ENCODE data around the gene CNOT6L.
"Not testable (repeated sequence)": the region's sequence is repeated elsewhere in the genome, so short reads cannot be mapped to it uniquely, and the experiment has no call there.

CNOT6L gene

DNA sequence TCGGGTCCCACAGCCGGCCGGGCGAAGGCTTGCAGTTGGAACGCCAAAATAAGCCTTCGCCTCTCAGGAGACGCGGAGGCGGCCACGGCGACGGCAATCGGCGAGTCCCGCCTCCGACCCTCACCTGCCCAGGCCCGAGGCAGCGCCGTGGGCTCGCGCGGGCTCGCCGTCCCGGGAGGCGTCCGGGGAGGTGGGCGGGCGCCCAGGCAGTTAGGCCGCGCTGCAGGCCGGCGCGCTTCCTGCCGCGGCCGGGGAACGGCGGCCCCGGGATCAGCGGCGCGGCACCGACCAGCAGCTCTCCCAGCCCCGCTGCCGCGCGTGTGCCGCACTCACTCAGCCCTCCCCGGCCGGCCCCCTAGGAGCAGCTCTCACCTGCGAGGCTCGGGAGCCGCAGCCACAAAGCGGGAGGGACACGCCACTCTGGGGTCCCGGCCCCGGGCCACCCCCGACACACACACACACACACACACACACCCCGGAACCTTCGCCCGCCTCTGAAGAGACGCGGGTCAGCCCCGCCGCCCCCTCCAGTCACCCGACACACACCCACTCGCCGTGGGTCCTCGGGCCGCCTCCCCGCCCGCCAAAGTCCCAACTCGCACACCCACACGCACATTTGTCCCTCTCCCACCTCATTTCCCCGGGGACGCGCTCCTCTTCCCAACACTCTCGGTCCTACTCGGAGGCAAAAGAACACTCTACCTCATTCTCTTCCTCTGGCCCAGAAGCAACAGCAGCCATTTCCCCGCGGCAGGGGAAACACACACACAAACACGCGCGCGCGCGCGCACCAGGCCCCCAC, at the start of gene CNOT6L:
TSS of gene CNOT6L (minus strand) at position 767 of the 802 bp plus-strand sequence. CDS start at position 707, 60 bp downstream.
- 0 out of 2 replicates have a peak, but pooled peaks cover 3% of the 10 kb centered on the region for H3K4me1 ChIP-seq (ENCODE audit: control insufficient read depth, insufficient read depth, low read length)
- peak within 1 kb of the TSS; percentile 100 for H3K4me3 ChIP-seq (ENCODE audit: low read depth, low read length)
- H3K9ac ChIP-seq (ENCODE audit: low read length) = peak within 1 kb of the TSS; percentile 82
- no peaks in the 10 kb centered on the region for H3K27me3 ChIP-seq (ENCODE audit: control insufficient read depth, insufficient read depth, low read length)
- no peaks in the 10 kb centered on the region for H3K9me3 ChIP-seq (ENCODE audit: control insufficient read depth, insufficient read depth, low read depth, low read length)
- no peaks in the 10 kb centered on the region for H3K36me3 ChIP-seq (ENCODE audit: control insufficient read depth, insufficient read depth, low read length)
- peak within 1 kb of the TSS; percentile 59; the same call in 1 of the 2 replicates for H3K27ac ChIP-seq (ENCODE audit: low read depth, low read length)

DNA sequence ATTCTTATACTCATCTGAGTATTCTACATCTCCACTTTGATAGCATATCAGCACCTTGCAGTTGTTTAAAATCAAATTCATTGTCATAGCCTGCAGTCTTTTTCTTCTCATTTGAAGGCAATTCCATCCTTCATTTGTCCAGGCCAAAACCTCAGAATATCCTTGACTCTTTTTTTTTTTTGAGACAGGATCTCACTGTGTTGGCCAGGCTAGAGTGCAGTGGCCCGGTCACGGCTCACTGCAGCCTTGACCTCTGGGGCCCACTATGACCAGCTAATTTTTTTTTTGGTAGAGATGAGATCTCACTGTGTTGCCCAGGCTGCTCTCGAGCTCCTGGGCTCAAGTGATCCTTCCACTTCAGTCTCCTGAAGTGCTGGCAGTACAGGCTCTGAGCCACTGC, 46.1 kb upstream of the CNOT6L start:
- H3K27ac ChIP-seq (ENCODE audit: low read depth, low read length) = no peak overlapping the region
- no peaks in the 10 kb centered on the region for H3K9me3 ChIP-seq (ENCODE audit: control insufficient read depth, insufficient read depth, low read depth, low read length)
- peaks cover 7% of the 10 kb centered on the region; the same call in 1 of the 2 replicates for H3K4me1 ChIP-seq (ENCODE audit: control insufficient read depth, insufficient read depth, low read length)
- H3K9ac ChIP-seq (ENCODE audit: low read length) = no peak overlapping the region
- no peak overlapping the region for H3K4me3 ChIP-seq (ENCODE audit: low read depth, low read length)
- H3K36me3 ChIP-seq (ENCODE audit: control insufficient read depth, insufficient read depth, low read length) = peaks cover 3% of the 10 kb centered on the region; the same call in 1 of the 2 replicates
- no peaks in the 10 kb centered on the region for H3K27me3 ChIP-seq (ENCODE audit: control insufficient read depth, insufficient read depth, low read length)

DNA sequence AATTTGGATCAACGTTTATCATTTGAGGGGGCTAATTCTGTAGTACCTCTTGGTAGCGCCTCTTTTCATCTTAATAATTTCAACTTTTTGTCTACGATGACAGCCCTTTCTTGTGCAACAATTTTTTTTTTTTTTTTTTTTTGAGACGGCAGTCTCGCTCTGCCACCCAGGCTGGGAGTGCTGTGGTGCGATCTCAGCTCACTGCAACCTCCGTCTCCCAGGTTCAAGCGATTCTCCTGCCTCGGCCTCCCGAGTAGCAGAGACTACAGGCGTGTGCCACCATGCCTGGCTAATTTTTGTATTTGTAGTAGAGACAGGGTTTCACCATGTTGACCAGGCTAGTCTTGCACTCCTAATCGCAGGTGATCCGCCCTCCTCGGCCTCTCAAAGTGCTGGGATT, 44.2 kb upstream of the CNOT6L start:
- peak overlapping the region; percentile 92 for H3K4me3 ChIP-seq (ENCODE audit: low read depth, low read length)
- peak overlapping the region; percentile 84; the same call in 1 of the 2 replicates for H3K27ac ChIP-seq (ENCODE audit: low read depth, low read length)
- H3K9ac ChIP-seq (ENCODE audit: low read length) = peak overlapping the region; percentile 94
- not testable (repeated sequence) for H3K36me3 ChIP-seq (ENCODE audit: control insufficient read depth, insufficient read depth, low read length); H3K4me1 ChIP-seq (ENCODE audit: control insufficient read depth, insufficient read depth, low read length); H3K27me3 ChIP-seq (ENCODE audit: control insufficient read depth, insufficient read depth, low read length); H3K9me3 ChIP-seq (ENCODE audit: control insufficient read depth, insufficient read depth, low read depth, low read length)

DNA sequence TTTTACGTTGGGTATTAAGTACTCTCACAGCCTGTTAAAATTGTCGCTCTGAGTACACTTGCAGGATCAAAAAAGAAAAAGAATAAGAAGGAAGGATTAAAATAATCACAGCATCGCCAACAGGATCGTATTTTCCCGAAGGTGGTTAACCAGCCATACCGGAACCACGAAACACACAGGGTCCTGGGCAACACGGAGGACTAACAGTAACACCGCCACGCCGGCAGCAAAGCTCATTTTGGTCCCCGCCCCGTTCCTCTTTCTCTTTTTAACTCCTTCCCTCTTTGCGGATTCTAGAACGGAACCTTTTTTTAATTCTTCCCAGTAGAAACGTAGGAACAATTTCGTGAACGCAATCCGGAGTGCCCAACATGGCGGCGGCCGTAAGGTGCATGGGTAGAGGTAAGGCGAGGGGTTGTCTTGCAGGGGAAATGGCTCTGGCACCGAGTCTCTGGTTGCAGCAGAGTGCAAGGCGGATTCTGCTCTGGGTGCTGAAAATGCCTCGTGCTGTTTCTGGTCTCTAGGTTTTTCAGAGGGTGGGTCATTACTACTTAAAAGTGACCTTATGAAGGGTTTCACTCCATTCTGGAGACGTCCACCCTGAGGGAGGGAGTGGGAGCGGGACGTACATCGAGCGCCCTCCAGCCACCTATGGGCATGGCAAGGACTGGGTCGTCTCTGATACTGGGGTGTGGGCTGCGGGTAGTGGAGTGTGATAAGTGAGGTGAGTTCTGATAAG, 43.5 kb upstream of the CNOT6L start, which contains the start of gene MRPL1:
TSS of gene MRPL1 (plus strand) at position 353 of the 739 bp plus-strand sequence. CDS start at position 372, 19 bp downstream.
- Histone ChIP-seq H3K4me3 (ENCODE audit: low read depth, low read length) (peak within 1 kb of the TSS; percentile 92), H3K36me3 (ENCODE audit: control insufficient read depth, insufficient read depth, low read length) (peaks cover 3% of the 10 kb centered on the region; the same call in 1 of the 2 replicates), H3K9ac (ENCODE audit: low read length) (peak within 1 kb of the TSS; percentile 94), H3K4me1 (ENCODE audit: control insufficient read depth, insufficient read depth, low read length) (peaks cover 7% of the 10 kb centered on the region; the same call in 1 of the 2 replicates), H3K27ac (ENCODE audit: low read depth, low read length) (peak within 1 kb of the TSS; percentile 84), H3K27me3 (ENCODE audit: control insufficient read depth, insufficient read depth, low read length) (no peaks in the 10 kb centered on the region), H3K9me3 (ENCODE audit: control insufficient read depth, insufficient read depth, low read depth, low read length) (no peaks in the 10 kb centered on the region)

DNA sequence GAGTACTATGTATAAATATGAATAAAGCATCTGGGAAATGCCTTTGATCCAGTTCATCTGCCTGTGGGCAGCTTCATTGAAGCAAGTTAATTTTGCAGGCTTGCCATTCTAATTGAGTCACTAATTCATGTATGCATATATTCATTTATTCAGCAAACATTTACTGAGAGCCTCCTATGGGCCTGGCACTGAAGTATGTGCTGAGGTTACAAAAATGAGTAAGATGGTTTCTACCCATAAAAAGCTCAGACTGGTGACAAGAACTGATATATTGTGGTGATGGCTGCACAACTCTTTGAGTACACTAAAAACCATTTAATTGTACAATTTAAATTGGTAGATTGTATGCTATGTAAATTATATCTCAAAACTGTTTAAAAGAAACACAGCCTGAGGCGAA, 42.3 kb upstream of the CNOT6L start:
- Histone ChIP-seq H3K9me3 (ENCODE audit: control insufficient read depth, insufficient read depth, low read depth, low read length) (no peaks in the 10 kb centered on the region), H3K27me3 (ENCODE audit: control insufficient read depth, insufficient read depth, low read length) (no peaks in the 10 kb centered on the region), H3K27ac (ENCODE audit: low read depth, low read length) (no peak overlapping the region), H3K9ac (ENCODE audit: low read length) (peak overlapping the region; percentile 94), H3K36me3 (ENCODE audit: control insufficient read depth, insufficient read depth, low read length) (peaks cover 3% of the 10 kb centered on the region; the same call in 1 of the 2 replicates), H3K4me1 (ENCODE audit: control insufficient read depth, insufficient read depth, low read length) (peaks cover 7% of the 10 kb centered on the region; the same call in 1 of the 2 replicates), H3K4me3 (ENCODE audit: low read depth, low read length) (peak overlapping the region; percentile 92)

DNA sequence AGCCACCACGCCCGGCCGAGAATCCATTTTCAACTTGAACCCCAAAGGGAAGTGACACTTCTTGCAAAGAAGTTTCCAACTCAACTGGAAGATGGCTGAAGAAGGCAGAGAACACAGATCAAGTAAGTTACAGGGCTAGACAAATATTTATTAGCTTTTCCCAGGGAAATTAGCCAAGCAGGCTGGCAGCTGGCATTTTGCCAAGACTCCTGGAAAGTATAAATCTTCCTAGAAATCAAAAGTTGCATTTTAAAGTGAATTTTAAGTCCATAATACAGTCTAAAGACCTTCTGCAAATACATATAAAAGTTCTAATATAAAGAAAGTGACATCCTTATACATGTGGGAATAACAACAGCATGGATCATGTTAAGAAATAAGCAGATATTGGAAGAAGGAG, 40.1 kb upstream of the CNOT6L start:
- H3K36me3 ChIP-seq (ENCODE audit: control insufficient read depth, insufficient read depth, low read length) = no peaks in the 10 kb centered on the region
- no peaks in the 10 kb centered on the region for H3K27me3 ChIP-seq (ENCODE audit: control insufficient read depth, insufficient read depth, low read length)
- no peak overlapping the region for H3K9ac ChIP-seq (ENCODE audit: low read length)
- no peak overlapping the region for H3K27ac ChIP-seq (ENCODE audit: low read depth, low read length)
- no peak overlapping the region for H3K4me3 ChIP-seq (ENCODE audit: low read depth, low read length)
- H3K9me3 ChIP-seq (ENCODE audit: control insufficient read depth, insufficient read depth, low read depth, low read length) = no peaks in the 10 kb centered on the region
- peaks cover 7% of the 10 kb centered on the region; the same call in 1 of the 2 replicates for H3K4me1 ChIP-seq (ENCODE audit: control insufficient read depth, insufficient read depth, low read length)

DNA sequence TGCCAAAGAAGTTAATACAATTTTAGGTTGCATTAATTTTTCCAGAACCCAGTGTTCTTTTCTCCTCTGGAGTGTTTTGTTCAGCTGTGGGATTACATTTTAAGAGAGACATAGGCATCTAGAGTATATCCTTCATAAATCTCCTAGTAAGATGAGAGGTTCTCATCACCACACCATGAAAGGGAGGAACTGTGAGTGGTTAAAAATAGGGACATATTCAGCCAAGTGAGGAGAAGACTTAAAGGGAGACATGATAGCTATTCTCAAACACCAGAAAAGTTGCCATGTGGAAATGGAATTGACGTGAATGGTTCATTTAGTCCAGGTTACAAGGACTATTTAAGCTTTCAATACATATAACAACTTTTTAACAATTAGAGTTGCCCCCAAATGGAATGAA, 37.0 kb upstream of the CNOT6L start:
- H3K27me3 ChIP-seq (ENCODE audit: control insufficient read depth, insufficient read depth, low read length) = no peaks in the 10 kb centered on the region
- no peaks in the 10 kb centered on the region for H3K9me3 ChIP-seq (ENCODE audit: control insufficient read depth, insufficient read depth, low read depth, low read length)
- H3K27ac ChIP-seq (ENCODE audit: low read depth, low read length) = no peak overlapping the region
- no peaks in the 10 kb centered on the region for H3K36me3 ChIP-seq (ENCODE audit: control insufficient read depth, insufficient read depth, low read length)
- no peaks in the 10 kb centered on the region for H3K4me1 ChIP-seq (ENCODE audit: control insufficient read depth, insufficient read depth, low read length)
- H3K9ac ChIP-seq (ENCODE audit: low read length) = no peak overlapping the region
- no peak overlapping the region for H3K4me3 ChIP-seq (ENCODE audit: low read depth, low read length)

DNA sequence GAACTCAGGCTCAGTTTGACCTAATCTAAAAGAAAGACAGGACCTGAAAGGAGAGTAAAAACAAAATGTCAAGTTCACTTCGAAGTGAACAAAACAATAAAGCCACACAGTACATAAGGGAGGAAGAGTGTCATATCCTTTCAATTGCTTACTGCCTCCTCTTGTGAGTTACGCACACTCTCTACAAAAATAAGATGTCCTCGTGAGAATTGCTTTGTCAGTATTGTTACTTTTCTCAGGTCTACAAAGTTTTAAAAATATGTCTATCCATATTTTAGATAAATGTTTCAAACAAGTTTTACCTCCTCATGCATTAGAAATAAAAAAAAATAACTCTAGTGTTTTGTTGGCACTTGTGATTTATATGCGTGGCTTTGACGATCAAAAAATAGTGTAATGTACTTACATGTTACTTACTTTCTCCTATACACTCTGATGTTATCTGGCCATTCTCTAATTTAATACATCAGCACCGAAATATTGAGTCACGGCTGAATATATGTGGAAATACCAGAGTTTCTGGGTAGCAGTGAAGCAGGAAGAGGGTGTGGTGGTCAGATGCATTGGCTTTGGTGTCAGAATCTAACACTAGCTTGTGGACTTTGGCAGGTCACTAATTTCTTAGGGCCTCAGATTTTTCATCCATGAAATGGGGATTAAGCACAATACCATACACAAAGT, 35.4 kb upstream of the CNOT6L start:
- no peaks in the 10 kb centered on the region for H3K9me3 ChIP-seq (ENCODE audit: control insufficient read depth, insufficient read depth, low read depth, low read length)
- no peaks in the 10 kb centered on the region for H3K36me3 ChIP-seq (ENCODE audit: control insufficient read depth, insufficient read depth, low read length)
- H3K27ac ChIP-seq (ENCODE audit: low read depth, low read length) = no peak overlapping the region
- H3K4me3 ChIP-seq (ENCODE audit: low read depth, low read length) = no peak overlapping the region
- no peaks in the 10 kb centered on the region for H3K27me3 ChIP-seq (ENCODE audit: control insufficient read depth, insufficient read depth, low read length)
- no peaks in the 10 kb centered on the region for H3K4me1 ChIP-seq (ENCODE audit: control insufficient read depth, insufficient read depth, low read length)
- H3K9ac ChIP-seq (ENCODE audit: low read length) = no peak overlapping the region

DNA sequence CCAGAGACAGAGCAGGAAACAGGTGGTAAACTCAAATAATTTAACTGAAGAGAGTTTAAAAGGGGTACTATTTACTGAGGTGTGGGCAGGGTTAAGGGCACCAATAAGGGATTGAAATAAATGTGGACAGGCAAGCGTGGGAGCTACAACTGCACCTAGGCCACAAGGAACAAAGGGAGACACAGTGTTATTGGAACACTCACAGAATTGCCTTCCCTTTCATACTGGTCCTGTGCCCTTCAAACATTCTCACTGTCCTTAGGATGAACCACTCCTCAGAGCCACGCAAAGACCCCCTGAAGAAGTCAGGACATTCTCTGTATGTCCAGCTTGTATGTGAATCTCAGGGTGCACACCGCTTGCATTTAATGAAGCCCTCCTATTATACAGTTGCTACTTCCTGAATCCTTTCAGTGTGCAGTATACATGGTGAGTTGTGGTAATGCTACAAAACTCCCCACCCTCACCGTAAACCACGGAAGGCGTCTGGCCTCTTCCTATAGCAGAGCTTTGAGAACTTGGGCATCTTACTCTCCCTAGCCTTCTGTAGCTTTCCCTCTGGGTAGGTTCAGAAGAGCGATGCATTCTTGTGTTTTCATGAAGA, 33.8 kb upstream of the CNOT6L start:
- no peaks in the 10 kb centered on the region; the same call in 1 of the 2 replicates for H3K4me1 ChIP-seq (ENCODE audit: control insufficient read depth, insufficient read depth, low read length)
- no peak overlapping the region for H3K27ac ChIP-seq (ENCODE audit: low read depth, low read length)
- H3K36me3 ChIP-seq (ENCODE audit: control insufficient read depth, insufficient read depth, low read length) = no peaks in the 10 kb centered on the region
- H3K9me3 ChIP-seq (ENCODE audit: control insufficient read depth, insufficient read depth, low read depth, low read length) = no peaks in the 10 kb centered on the region
- H3K27me3 ChIP-seq (ENCODE audit: control insufficient read depth, insufficient read depth, low read length) = no peaks in the 10 kb centered on the region
- no peak overlapping the region for H3K4me3 ChIP-seq (ENCODE audit: low read depth, low read length)
- no peak overlapping the region for H3K9ac ChIP-seq (ENCODE audit: low read length)

DNA sequence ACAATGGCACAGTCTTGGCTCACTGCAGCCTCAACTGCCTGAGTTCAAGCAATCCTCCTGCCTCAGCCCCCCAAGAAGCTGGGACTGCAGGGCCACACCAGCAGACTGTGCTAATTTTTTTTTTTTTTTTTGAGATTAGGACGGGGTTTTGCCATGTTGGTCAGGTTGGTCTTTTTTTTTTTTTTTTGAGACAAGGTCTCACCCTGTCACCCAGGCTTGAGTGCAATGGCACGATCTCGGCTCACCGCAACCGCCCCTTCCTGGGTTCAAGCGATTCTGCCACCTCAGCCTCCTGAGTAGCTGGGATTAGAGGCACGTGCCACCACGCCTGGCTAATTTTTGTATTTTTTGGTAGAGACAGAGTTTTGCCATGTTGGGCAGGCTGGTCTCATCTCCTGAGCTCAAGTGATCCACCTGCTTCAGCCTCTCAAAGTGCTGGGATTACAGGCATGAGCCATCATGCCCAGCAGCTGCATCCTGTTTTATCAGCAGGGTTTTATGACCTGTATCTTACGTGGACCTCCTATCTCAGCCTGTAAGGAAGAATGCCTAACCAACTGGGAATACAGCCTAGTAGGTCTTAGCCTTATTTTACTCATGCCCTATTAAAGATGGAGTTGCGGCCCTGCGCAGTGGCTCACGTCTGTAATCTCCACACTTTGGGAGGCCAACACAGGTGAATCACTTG, 30.3 kb upstream of the CNOT6L start:
- Histone ChIP-seq H3K9ac (ENCODE audit: low read length) (no peak overlapping the region), H3K4me3 (ENCODE audit: low read depth, low read length) (no peak overlapping the region), H3K36me3 (ENCODE audit: control insufficient read depth, insufficient read depth, low read length) (no peaks in the 10 kb centered on the region), H3K27ac (ENCODE audit: low read depth, low read length) (no peak overlapping the region), H3K9me3 (ENCODE audit: control insufficient read depth, insufficient read depth, low read depth, low read length) (no peaks in the 10 kb centered on the region), H3K4me1 (ENCODE audit: control insufficient read depth, insufficient read depth, low read length) (no peaks in the 10 kb centered on the region; the same call in 1 of the 2 replicates), H3K27me3 (ENCODE audit: control insufficient read depth, insufficient read depth, low read length) (no peaks in the 10 kb centered on the region)
